Skeletal muscle cell (primary cell): Measurements from ENCODE around the gene WASHC4.

Experiments
- DNase-seq: peaks from one replicate; pipeline ENCODE4 v3.0.0-alpha.2; 2010; ENCODE audit warnings: low read depth
- H3K4me3 ChIP-seq: 2 replicates; pipeline ENCODE4 v1.5.1; 2011; ENCODE audit warnings: low read depth, mild to moderate bottlenecking, control low read depth, low read length, moderate library complexity

Gene WASHC4

DNA sequence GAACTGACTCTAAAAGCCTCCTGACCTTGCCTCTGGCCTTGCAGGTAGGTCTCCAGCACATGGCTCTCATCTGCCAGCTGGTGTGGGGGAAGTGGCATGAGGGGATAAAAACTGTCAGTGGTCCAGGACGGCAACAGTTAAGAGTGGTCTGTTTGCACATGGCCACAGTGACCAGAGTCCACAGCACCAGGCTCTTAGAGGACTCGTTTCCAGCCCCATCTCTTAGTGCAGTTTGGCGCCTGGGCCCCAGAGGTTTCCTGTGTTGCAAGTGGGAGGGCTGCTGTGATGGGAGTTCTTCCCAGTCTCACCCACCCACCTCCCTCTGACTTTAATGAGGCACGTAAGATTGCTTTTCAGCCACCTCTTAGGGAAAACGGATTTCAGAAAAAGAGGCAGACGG, 91.4 kb downstream of the WASHC4 start:
- DNase-seq, result no peak
- H3K4me3 ChIP-seq, result no peak overlapping the region

DNA sequence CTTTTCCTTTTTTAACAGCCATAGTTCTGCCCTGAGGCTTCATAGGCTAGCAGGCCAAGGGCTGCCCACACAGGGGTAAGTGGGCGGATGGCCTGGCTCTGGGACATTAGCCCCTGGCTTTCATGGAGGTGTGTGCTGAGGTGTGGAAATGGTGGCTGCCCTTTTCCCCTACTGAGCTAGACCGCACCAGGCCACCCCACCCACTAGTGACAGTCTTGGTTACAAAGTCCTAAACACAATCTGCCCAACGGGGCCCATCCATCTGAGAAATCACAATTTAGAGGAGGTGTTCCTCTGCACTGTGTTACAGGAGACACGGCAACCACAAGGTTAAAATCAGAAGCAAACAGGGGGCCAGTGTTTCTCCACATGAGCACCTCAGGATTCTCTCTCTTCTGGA, 92.9 kb downstream of the WASHC4 start:
- no peak for DNase-seq
- H3K4me3 ChIP-seq, result no peak overlapping the region

DNA sequence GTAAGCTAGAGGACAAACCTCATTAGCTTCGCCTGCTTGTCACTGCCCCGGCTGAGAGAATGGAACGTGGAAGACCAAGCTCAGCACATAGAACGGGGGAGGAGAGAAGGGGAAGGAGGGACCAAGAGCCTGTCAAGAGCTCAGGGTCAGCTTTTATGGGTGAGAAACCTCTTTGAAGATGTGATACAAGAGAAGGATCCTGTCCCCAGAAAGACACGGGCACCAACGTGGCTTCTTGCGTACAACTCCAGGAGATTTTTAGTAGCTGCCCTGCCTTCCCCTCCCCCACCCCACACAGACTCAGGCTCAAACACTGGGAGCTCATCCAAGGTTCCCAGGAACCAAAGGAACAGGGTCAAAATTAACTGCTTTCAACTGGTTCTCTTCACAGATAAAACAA, 93.8 kb downstream of the WASHC4 start:
- no peak for DNase-seq
- H3K4me3 ChIP-seq, result no peak overlapping the region

DNA sequence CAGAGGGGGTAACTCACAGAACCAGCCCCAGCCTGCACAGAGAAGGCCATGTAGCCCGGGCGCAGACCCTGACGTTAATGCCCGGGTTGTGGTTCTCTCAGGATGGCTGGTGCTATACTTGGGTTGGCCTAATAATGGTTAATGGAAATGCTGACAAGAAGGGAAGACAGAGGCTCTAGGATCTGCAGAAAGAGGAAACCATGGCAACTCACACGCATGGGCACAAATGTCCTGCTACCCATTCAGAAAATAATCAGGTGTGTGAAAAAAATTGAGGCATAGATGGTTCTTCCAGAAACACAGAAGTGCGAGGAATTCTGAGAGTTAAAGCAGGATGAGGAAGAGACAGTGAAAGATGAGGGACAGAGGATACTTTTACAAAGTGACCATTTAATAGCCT, 94.7 kb downstream of the WASHC4 start:
- H3K4me3 ChIP-seq, result no peak overlapping the region
- no peak for DNase-seq

DNA sequence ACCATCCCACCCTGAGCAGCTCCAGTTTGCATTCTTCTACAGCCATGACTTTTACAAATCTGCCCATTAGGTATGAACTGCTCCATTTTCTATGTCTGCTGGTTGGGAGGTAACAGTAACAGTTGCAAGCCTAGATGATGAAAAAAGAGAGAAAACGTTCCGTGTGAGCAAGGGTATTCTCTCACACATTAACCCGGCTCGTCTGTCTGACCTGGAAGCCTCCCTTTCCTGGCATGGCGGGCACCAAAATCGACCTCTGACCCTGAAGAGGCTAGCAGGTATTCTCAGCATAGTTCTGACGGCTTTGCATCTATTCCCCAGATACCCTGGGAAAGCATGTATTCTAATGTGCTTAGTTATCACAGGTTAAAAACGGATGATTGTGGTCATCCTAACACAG, 96.6 kb downstream of the WASHC4 start:
- DNase-seq, result no peak

DNA sequence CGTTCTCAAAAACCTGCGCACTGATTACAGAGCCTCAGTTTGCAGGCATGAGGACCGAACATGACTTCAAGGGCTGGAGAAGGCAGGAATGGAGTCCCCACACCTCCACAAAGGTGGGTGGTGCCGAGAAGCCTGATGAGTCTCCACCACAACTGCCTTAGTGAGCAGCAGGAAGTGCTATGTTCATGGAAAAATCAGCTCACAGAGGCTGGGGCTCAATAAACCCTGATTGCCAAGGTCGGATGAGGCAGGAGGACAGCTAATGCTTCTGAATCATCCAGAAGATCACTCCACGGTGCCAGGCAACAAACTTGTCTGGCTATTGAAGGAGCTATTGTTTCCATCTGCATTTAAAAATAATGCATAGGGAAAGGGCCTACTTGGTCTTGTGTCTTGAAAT, 97.4 kb downstream of the WASHC4 start:
- peak; percentile 43 for DNase-seq
- no peak overlapping the region for H3K4me3 ChIP-seq

More for the DNA sequence above, 96.6 kb downstream of the WASHC4 start:
- no peak overlapping the region for H3K4me3 ChIP-seq

DNA sequence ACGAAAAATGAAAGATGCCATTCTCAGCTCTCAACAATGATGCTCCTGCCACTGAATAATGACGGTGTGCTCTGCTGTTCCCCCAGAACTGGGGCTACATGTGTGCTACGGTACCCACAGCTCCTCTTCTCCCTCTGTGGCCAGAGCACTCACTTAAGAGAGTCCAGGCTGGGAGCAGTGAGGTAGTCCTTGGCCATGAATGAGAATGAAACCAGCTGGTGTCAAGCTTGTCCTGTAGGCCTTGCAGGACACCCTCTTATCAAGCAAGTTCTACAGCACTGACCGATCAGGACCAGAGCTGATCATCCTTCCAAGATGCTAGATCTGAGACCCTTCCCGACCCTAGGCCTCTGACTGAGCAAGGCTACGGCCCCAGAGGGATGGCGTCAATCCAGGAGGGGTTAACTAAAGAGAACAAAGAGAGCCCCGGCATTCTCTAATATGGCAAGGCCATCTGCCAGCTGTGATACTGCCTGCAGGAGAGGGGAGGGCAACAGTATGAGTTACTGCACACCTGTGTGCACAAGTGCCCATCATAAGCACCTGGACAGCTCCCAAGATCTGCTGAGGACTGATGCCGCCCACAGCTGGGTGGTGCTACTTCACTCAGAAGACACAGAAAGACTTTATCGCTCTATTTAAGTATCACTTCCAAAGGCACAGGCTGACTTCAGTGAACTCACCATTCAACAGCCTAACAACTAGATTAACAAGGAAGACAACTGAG, 98.0 kb downstream of the WASHC4 start:
- no peak overlapping the region for H3K4me3 ChIP-seq
- no peak for DNase-seq

DNA sequence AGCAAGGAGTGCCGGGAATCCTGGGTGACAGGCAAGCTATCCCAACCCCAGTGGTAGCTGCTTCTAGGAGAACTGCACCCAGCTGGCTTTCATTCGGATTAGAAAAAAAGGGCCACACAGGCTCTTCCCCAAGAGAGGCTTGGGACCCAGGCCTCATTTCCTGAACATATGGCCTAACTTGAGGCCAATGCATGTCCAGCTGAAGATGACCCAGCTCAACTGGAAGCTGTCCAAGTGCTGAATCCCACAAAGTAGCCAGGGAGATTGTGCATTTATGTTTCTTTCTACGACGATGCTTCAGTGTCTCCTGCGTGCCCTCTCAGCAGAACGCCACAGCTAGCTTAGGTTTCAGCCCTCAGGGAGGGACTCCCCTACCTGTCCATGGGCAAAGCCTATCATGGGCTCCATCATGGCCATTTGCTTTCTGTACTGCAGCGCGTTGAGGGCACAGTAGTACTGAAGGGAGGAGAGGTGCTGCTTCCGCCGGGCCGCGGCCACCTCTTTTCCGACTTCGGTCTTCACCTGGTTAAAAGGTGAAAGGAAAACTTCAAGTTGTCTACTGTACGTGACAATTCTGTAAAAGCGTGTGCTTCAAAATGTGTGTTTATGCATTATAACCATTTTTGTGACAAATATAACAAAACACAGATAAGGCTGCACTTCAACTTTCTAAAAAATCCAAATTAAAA, 99.3 kb downstream of the WASHC4 start:
- DNase-seq, result no peak
- H3K4me3 ChIP-seq, result no peak overlapping the region

DNA sequence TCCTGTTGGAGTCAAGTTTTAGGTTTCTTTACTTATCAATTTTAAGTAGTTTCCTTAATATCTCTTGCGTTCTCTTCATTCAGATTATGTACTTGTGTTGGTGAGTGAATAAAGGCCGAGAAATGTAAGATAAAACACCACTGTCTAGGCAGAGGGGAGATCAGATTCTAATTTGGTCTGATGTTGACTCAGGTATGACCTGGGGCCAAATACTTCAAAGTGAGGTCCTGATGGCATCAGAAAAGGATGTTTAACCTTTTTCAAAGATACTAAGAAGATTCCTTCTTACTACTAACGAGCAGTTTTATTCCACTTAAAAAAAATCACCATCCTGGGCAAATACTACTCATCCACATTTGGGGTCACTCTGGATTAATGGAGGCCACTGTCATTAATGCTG, 101.6 kb downstream of the WASHC4 start:
- H3K4me3 ChIP-seq, result no peak overlapping the region
- no peak for DNase-seq

DNA sequence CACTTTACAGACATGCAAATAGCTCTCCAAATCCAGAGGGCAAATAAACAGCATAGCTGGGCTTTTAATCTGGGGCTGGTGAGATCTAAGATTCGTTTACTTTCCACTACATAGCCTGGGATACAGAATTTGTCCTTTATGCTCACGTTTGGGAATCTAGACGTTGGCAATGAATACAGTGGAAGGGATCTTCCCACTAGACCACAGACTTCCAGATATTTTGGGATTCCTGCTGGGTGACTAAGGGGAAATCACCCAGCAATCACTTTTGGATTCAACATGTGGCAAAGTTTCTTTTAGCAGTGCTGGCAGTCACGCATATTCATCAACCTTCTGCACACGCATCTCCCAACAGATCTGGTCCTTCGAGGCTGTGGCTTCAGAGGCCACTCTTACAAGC, 104.9 kb downstream of the WASHC4 start:
- DNase-seq, result no peak
- no peak overlapping the region for H3K4me3 ChIP-seq

DNA sequence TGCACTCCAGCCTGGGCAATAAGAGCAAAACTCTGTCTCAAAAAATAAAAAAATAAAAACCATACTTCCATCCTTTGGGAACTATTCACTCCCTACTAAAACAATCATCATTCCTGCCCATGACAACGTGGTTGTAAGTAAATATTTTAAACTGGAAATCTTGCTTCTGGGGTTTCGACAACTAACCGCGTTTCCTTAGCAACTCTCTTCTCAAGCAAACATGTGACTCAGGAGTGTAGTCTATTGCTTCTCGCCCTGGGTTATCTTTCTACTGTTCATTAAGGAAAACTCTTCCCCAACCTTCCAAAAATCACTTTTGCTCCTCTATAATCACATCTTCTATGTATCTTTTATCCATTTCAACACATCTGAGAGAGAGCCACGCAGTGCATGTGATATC, 106.6 kb downstream of the WASHC4 start:
- DNase-seq, result no peak
- no peak overlapping the region for H3K4me3 ChIP-seq

DNA sequence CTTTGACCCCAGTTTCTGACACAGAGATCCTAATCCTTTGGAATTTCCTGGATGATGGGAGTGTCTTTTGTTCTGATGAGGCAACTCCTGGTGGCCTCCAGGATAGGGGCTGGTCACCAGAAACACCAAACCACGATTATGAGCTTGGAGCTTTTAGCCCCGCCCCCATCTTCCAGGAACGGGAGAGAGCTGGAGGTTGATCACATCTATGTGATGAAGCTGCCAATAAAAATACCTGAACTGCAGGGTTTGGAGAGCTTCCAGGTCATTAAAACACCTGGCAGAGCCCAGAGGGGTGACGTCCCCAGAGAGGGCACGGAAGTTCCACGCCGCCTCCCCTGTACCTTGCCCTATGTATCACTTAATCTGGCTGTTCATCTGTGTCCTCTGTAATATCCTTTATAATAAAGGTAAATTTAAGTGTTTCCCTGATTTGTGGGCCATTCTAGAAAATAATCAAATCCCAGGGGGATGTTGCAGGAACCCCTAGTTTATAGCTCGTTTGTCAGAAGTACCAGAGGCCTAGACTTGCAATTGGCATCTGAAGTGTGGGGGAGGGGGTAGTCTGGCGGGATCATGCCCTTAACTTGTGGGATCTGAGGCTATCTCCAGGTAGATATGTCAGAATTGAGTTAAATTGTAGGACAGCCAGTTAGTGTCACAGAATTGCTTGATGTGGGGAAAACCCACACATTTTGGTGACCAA, 107.3 kb downstream of the WASHC4 start:
- H3K4me3 ChIP-seq, result no peak overlapping the region
- DNase-seq, result no peak

DNA sequence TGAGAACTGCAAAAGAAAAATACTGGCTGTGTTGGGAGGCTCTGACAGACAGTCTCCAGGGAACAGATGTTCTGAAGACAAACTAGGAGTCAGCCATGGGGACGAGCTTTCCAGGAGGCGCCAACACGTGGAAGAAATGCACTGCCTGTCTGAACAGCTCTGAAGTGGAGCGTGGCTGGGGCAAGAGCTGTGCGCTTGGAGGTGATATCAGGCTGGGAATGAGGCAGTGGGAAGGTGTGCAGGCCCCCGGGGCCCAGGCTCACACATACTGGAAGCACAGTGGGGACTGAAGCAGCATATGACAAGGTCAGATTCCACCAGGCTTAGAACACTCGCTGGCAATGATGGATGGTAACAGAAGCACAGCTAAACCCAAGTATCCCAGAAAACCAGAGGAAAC, 110.9 kb downstream of the WASHC4 start:
- H3K4me3 ChIP-seq, result no peak overlapping the region
- no peak for DNase-seq
